ENCODE data around the gene EHD4. TPM values are rescaled to one million over a fixed set of nuclear protein-coding genes. Genes with fewer than 3 reads are reported as not detected.

Gene EHD4
- polyA plus RNA-seq, 4 donors: 15.3 to 21.2 (median 17.4) TPM

GRCh38 chr15:41995476-41995855, 23.1 kb upstream of the EHD4 start:
- no peak for DNase-seq (ENCODE audit: low read depth in 4 of 4, low spot score in 3 of 4)

GRCh38 chr15:41994772-41995475, 22.6 kb upstream of the EHD4 start:
- no peak for DNase-seq (ENCODE audit: low read depth in 4 of 4, low spot score in 3 of 4)

- no peak for DNase-seq (ENCODE audit: low read depth in 4 of 4, low spot score in 3 of 4)
These were observed 21.9 kb upstream of the EHD4 start for GRCh38 chr15:41994171-41994650.

- no peak for DNase-seq (ENCODE audit: low read depth in 4 of 4, low spot score in 3 of 4)
These were observed 21.3 kb upstream of the EHD4 start for GRCh38 chr15:41993472-41994170.

- no peak for DNase-seq (ENCODE audit: low read depth in 4 of 4, low spot score in 3 of 4)
These were observed 20.4 kb upstream of the EHD4 start for GRCh38 chr15:41992803-41993190.

DNA sequence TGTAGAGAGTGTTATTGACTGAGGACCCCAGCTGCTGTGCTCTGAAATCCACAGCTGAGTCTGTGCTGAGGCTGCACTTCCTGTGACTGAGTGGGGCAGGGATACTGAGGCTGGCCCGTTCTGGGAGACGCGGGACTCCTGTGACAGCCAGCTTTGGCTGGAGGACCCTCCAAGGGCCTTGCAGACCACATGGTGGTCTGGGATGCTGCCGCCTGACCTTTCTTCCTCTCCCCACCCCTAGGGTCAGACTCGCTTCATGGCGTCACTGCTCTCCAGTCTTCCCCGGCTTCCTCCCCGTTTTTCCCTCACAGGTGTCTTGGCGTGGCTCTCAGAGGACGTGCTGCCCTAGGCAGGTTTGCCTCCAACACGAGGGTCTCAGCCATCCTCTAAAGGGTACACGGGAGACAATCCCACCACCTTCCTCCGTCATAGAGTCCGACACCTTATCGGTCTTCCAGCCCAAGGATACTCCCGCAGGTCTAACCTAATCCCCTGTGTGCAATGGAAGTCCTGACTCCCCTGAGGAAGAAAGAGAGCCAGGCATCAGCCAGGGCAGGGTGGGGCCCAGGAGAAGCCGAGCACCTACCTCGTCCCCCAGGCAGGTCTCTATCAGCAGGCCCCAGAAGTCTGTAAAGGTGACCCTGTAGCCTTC, 19.9 kb upstream of the EHD4 start:
- no peak for DNase-seq (ENCODE audit: low read depth in 4 of 4, low spot score in 3 of 4)

DNA sequence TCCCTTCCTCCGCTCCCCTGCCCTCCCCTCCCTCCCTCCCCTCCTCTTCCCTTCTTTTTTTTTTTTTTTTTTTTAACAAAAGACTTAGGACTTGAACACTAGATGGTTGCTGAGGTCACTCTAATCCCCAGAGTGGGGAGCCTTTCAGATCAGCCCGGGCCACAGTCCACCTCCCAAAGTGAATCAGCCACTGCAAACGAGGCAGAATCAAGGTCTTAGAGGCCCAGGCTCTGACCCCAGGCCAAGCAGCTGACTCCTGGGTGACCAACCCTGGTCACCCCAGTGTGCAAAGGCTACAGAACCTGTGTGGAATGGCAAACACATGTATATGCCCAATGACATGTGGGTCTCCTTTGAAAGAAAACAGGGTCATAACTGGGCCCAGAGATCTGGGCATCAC, 18.3 kb upstream of the EHD4 start:
- no peak for DNase-seq (ENCODE audit: low read depth in 4 of 4, low spot score in 3 of 4)

GRCh38 chr15:41990243-41990605, 17.9 kb upstream of the EHD4 start:
- no peak for DNase-seq (ENCODE audit: low read depth in 4 of 4, low spot score in 3 of 4)

- peak in 1 of 4 donors; percentile 58 for DNase-seq (ENCODE audit: low read depth in 4 of 4, low spot score in 3 of 4)
These were observed 17.4 kb upstream of the EHD4 start for GRCh38 chr15:41989573-41990242.

DNA sequence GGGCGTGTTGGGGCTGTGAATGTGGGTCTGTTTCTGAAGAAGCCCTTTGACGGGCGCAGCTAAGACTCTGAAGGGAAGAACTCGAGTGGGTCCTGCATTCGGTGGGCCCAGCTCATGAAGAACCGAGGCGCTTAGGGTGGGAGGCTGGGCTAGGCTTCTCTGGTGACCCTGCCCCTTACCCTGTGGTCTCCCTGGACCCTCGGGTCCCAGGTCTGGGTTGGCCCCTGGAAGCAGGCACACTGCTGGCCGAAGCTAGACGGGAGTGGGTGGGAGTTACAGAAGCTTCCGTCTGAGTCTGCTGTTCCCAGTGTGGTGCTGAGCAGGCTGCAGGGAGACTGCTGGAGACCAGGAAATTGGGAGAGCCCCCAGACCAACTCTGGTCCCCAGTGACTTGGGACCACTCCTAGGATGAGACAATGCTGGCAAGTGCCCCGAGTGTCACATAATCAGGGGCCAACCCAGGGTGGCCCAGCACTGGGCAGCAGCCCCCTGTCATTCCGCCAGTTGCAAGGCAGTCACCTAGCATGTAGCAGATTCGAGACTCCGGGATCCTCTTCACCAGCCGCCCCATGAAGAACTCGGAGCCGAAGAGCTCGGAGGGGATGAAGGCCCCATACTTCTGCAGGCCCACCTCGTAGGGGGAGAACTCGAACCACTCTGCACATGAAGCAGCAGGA, 16.7 kb upstream of the EHD4 start:
- no peak for DNase-seq (ENCODE audit: low read depth in 4 of 4, low spot score in 3 of 4)

- DNase-seq (ENCODE audit: low read depth in 4 of 4, low spot score in 3 of 4): no peak
These were observed 15.5 kb upstream of the EHD4 start for GRCh38 chr15:41987925-41988275.

- DNase-seq (ENCODE audit: low read depth in 4 of 4, low spot score in 3 of 4): no peak
These were observed 15.0 kb upstream of the EHD4 start for GRCh38 chr15:41987246-41987924.

- no peak for DNase-seq (ENCODE audit: low read depth in 4 of 4, low spot score in 3 of 4)
These were observed 13.1 kb upstream of the EHD4 start for GRCh38 chr15:41985236-41986160.

GRCh38 chr15:41984622-41985021, 12.3 kb upstream of the EHD4 start:
- DNase-seq (ENCODE audit: low read depth in 4 of 4, low spot score in 3 of 4): no peak

GRCh38 chr15:41983621-41984571, 11.5 kb upstream of the EHD4 start:
- DNase-seq (ENCODE audit: low read depth in 4 of 4, low spot score in 3 of 4): no peak

- no peak for DNase-seq (ENCODE audit: low read depth in 4 of 4, low spot score in 3 of 4)
These were observed 10.9 kb upstream of the EHD4 start for GRCh38 chr15:41983221-41983620.

DNA sequence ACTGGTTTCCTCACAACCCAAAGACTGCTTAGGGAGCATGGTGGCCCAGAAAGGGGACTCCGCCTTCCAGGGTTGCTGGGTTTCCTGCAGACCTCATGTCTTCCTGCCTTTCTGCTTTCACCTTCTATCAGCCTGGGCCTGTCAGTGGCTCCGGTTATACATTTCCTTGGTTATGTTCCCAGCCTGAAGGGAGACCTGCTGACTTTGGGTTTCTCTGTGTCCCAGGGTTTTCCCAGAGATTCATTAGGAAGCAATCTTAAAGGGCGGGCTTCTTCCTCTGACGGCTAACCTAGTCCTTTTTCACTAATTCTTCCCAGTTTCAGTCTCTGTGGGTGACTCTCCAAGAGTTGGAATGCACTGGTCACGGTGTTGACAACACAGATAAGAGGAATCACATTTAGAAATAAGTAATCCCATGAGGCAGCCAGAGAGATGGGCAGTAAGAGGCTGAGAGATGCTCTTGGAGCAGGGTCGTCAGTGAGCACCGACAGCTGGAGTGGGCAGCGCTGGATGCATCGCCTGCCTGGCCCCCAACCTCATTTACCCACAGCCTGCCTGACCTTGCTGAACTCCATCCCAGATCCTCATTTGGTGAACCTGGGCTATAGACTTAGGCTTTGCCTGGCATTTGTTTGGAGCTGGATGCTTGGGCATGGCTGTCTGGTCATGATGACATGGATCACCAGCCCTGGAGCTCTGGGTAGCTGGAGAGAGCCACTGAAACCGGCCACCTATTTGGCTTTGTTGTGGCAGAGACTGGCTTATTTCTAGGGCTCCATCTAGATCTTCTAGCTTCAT, 10.0 kb upstream of the EHD4 start:
- no peak for DNase-seq (ENCODE audit: low read depth in 4 of 4, low spot score in 3 of 4)
